B cell (primary cell): ENCODE results near the gene HTR1D. TPM values are rescaled to one million over a fixed set of nuclear protein-coding genes. Genes with fewer than 3 reads are reported as not detected.

Source experiments
- ATAC-seq: fragments of 200-7000 bp; cut with Tn5 transposase; one replicate; pipeline ENCODE4 v1.10.0; 2021; ENCODE audit warnings: low read depth, mild to moderate bottlenecking, moderate number of reproducible peaks, moderate library complexity
- CTCF ChIA-PET: fragments of 350-600 bp; sonication (Branson Sonifier 250); formaldehyde crosslinking; loops from one replicate; lab custom pipeline; 2021; ENCODE audit warnings: antibody characterized with exemption, inconsistent platforms; lab: Charles Lee
- POLR2A ChIA-PET: fragments of 350-600 bp; sonication (Branson Sonifier 250); formaldehyde crosslinking; loops from one replicate; lab custom pipeline; 2021; ENCODE audit warnings: antibody characterized with exemption; lab: Charles Lee
- DNase-seq: peaks from one replicate; pipeline ENCODE4 v3.0.0; 2013
- H2AFZ ChIP-seq: 2 replicates; pipeline ENCODE4 v1.6.1; 2012; ENCODE audit warnings: mild to moderate bottlenecking, low read depth, low read length; ENCODE audit not compliant: insufficient read depth, poor library complexity, severe bottlenecking
- H3K27ac ChIP-seq, 2 donors: 1 replicate in 1 of 2; 2 replicates in 1 of 2; pipeline ENCODE4 v1.5.1; 2012 to 2013; ENCODE audit warnings: low read length in 2 of 2, mild to moderate bottlenecking in 2 of 2, moderate library complexity in 1 of 2
- H3K27me3 ChIP-seq, 4 experiments: fragments of 200-600 bp in 1 of 4; sonication (generic) in 1 of 4; replicated peaks in 1 of 4; 1 replicate in 2 of 4; 2 replicates in 2 of 4; pipeline versions ENCODE4 v1.6.1 to v1.7.0; 2013 to 2016; ENCODE audit warnings: low read length in 3 of 4, mild to moderate bottlenecking in 2 of 4, mixed read lengths in 1 of 4, moderate library complexity in 1 of 4; ENCODE audit not compliant: insufficient read depth in 4 of 4, control insufficient read depth in 3 of 4; ENCODE audit errors: control extremely low read depth in 1 of 4
- H3K36me3 ChIP-seq, 2 experiments: replicated peaks in 1 of 2; 1 replicate in 1 of 2; 2 replicates in 1 of 2; pipeline versions ENCODE4 v1.6.1 to v1.7.1; 2013; ENCODE audit warnings: low read length in 1 of 2; ENCODE audit not compliant: insufficient read depth in 2 of 2, control insufficient read depth in 1 of 2; ENCODE audit errors: control extremely low read depth in 1 of 2, extremely low read depth in 1 of 2
- H3K4me1 ChIP-seq, 2 donors: fragments of 200-600 bp in 1 of 2; sonication (generic) in 1 of 2; 1 replicate in 1 of 2; 2 replicates in 1 of 2; pipeline versions ENCODE4 v1.5.1 to v1.6.1; 2013 to 2017; ENCODE audit warnings: low read length in 2 of 2; ENCODE audit not compliant: control insufficient read depth in 2 of 2, insufficient read depth in 2 of 2
- H3K4me2 ChIP-seq: replicated peaks from 2 replicates; pipeline ENCODE3; 2012; ENCODE audit warnings: mild to moderate bottlenecking, low read depth, low read length; ENCODE audit not compliant: poor library complexity, severe bottlenecking
- H3K4me3 ChIP-seq, 5 experiments: fragments of 200-600 bp in 1 of 5; sonication (generic) in 1 of 5; 1 replicate in 3 of 5; 2 replicates in 2 of 5; pipeline versions ENCODE4 v1.5.1 to v1.7.0; 2011 to 2016; ENCODE audit warnings: low read length in 4 of 5, mild to moderate bottlenecking in 4 of 5, low read depth in 2 of 5, control low read depth in 1 of 5, moderate library complexity in 1 of 5; ENCODE audit not compliant: insufficient read depth in 1 of 5; ENCODE audit errors: control extremely low read depth in 1 of 5, extremely low read depth in 1 of 5
- H3K79me2 ChIP-seq: fragments of 200-600 bp; sonication (generic); one replicate; pipeline ENCODE4 v1.6.0; 2016; ENCODE audit warnings: low read length; ENCODE audit not compliant: control insufficient read depth, insufficient read depth
- H3K9ac ChIP-seq: fragments of 200-600 bp; sonication (generic); 2 replicates; pipeline ENCODE4 v1.6.1; 2017; ENCODE audit warnings: mild to moderate bottlenecking, low read length, moderate library complexity
- H3K9me3 ChIP-seq, 3 donors: one replicate each; pipeline versions ENCODE4 v1.6.1 to v1.7.1; 2013; ENCODE audit warnings: low read length in 2 of 3; ENCODE audit not compliant: control insufficient read depth in 2 of 3, insufficient read depth in 1 of 3; ENCODE audit errors: control extremely low read depth in 1 of 3
- H4K20me1 ChIP-seq: 2 replicates; pipeline ENCODE4 v1.6.0; 2012; ENCODE audit warnings: mild to moderate bottlenecking, low read length; ENCODE audit not compliant: insufficient read depth, control insufficient read depth, poor library complexity, severe bottlenecking
- H3K27ac Mint-ChIP-seq: one replicate; pipeline ENCODE4 v1.8.0; 2021; ENCODE audit warnings: mixed read lengths
- H3K27me3 Mint-ChIP-seq: one replicate; pipeline ENCODE4 v1.8.0; 2021; ENCODE audit warnings: mixed read lengths
- H3K4me1 Mint-ChIP-seq: one replicate; pipeline ENCODE4 v1.8.0; 2021; ENCODE audit warnings: mixed read lengths
- H3K4me3 Mint-ChIP-seq: one replicate; pipeline ENCODE4 v1.8.0; 2021; ENCODE audit warnings: mixed read lengths
- H3K9me3 Mint-ChIP-seq: one replicate; pipeline ENCODE4 v1.8.0; 2022; ENCODE audit warnings: mixed read lengths; ENCODE audit not compliant: insufficient read depth
- CTCF ChIP-seq: fragments of 200-600 bp; IDR thresholded peaks from one replicate; pipeline ENCODE4 v1.8.0; 2022; ENCODE audit warnings: antibody characterized with exemption, mild to moderate bottlenecking
- EZH2 ChIP-seq: IDR thresholded peaks from 2 replicates; pipeline ENCODE4 v1.6.1; 2012; ENCODE audit warnings: borderline replicate concordance, low read depth, mild to moderate bottlenecking, moderate library complexity, low read length; ENCODE audit not compliant: insufficient read depth, poor library complexity, severe bottlenecking
- WGBS: methylation state at CpG from one replicate; pipeline ENCODE4 v1.1.5; 2013; ENCODE audit warnings: missing lambda C conversion rate; ENCODE audit not compliant: insufficient coverage; 5-methylcytosine and 5-hydroxymethylcytosine counted together
- intact Hi-C: fragments of 100-400 bp; cut with micrococcal nuclease; formaldehyde crosslinking; loops from one replicate; pipeline ENCODE4 v1.10.0; 2022
- polyA plus RNA-seq: library from polyadenylated mRNA; depleted of rRNA; stranded (reverse); fragments of >200 nt; gene quantifications from 2 replicates; pipeline ENCODE4 v1.2.3, GENCODE V29; 2012
- total RNA-seq, 2 donors: library from RNA; stranded (reverse); fragments of 120-200 nt in 1 of 2; gene quantifications; 1 replicate in 1 of 2; 2 replicates in 1 of 2; pipeline versions ENCODE4 v1.2.3 to v1.2.4, GENCODE V29; 2013 to 2022

Gene HTR1D
- total and polyA plus RNA-seq, 2 donors (not counting 1 experiment from before 2014, with no cell fraction given) = not detected

GRCh38 chr1:23163395-23163794 lies 53.9 kb downstream of the HTR1D start:
- Mint-ChIP-seq H3K27me3 (no peaks in the 10 kb centered on the region), H3K27ac (no peak overlapping the region), H3K9me3 (no peaks in the 10 kb centered on the region), H3K4me1 (peaks cover 9% of the 10 kb centered on the region), H3K4me3 (no peak overlapping the region)
- Histone ChIP-seq H3K79me2 (peaks cover 78% of the 10 kb centered on the region), H3K4me3 (no peak overlapping the region), H3K9me3 (no peaks in the 10 kb centered on the region), H3K4me2 (no peak overlapping the region), H4K20me1 (no peaks in the 10 kb centered on the region), H3K27ac (no peak overlapping the region), H2AFZ (no peak overlapping the region), H3K27me3 (no peaks in the 10 kb centered on the region), H3K4me1 (peaks cover 6 to 8% of the 10 kb centered on the region in 2 donors), H3K9ac (no peak overlapping the region), H3K36me3 (no peaks in the 10 kb centered on the region)
- CTCF ChIA-PET = interaction anchor here (0.6 to 3.4 kb wide), 3 partner anchors 20 to 305 kb away, joined by 3 to 18 read pairs (median 3); no protein-coding TSS in a partner anchor
- intact Hi-C loops = loop anchor here (10.0 kb wide), 1 partner anchor 381 kb away; no protein-coding TSS in a partner anchor
- no peak for TF ChIP-seq EZH2
- TF ChIP-seq CTCF = no peak
- DNase-seq (no peak), ATAC-seq (no peak)
- no CpG with 5 or more reads among the region's 3 CpGs for WGBS
- POLR2A ChIA-PET = no interaction called here

- Histone ChIP-seq H2AFZ (no peak overlapping the region), H3K36me3 (no peaks in the 10 kb centered on the region), H3K79me2 (peaks cover 82% of the 10 kb centered on the region), H3K9me3 (no peaks in the 10 kb centered on the region), H3K27ac (no peak overlapping the region), H4K20me1 (no peaks in the 10 kb centered on the region), H3K9ac (no peak overlapping the region), H3K4me3 (no peak overlapping the region), H3K4me1 (peaks cover 3 to 5% of the 10 kb centered on the region in 2 donors), H3K4me2 (no peak overlapping the region), H3K27me3 (no peaks in the 10 kb centered on the region)
- TF ChIP-seq CTCF (no peak), EZH2 (no peak)
- intact Hi-C loops = loop anchor here (10.0 kb wide), 1 partner anchor 385 kb away; no protein-coding TSS in a partner anchor
- Mint-ChIP-seq H3K4me3 (no peak overlapping the region), H3K27me3 (no peaks in the 10 kb centered on the region), H3K4me1 (peaks cover 5% of the 10 kb centered on the region), H3K27ac (no peak overlapping the region), H3K9me3 (no peaks in the 10 kb centered on the region)
- POLR2A ChIA-PET = no interaction called here
- ATAC-seq = no peak
- CTCF ChIA-PET = interaction anchor here (1.4 to 3.4 kb wide), 2 partner anchors 24 to 46 kb away, joined by 4 to 23 read pairs; no protein-coding TSS in a partner anchor
- no CpG with 5 or more reads among the region's 5 CpGs for WGBS
- DNase-seq = no peak
These were observed 57.1 kb downstream of the HTR1D start for GRCh38 chr1:23159963-23160877.
